ENCODE measurements around the gene CELA1. TPM values are rescaled to one million over a fixed set of nuclear protein-coding genes. Genes with fewer than 3 reads are reported as not detected.

The CELA1 gene
- total RNA-seq, 2 experiments from 2014 or later: 0.85 to 1.2 TPM

- ATAC-seq (ENCODE audit: poor library complexity) (peak; percentile 10), DNase-seq (peak in 3 of 14 experiments; percentile 36 to 72 (median 70))
- peak overlapping the region; percentile 86 for H3K4me3 Mint-ChIP-seq
- intact Hi-C loops (cut with DNase I, micrococcal nuclease): loop anchor here in 1 of 2 experiments (2.0 kb wide), 1 partner anchor 24 kb away; no protein-coding TSS in a partner anchor
- Histone ChIP-seq H3K27ac (ENCODE audit: low read depth in 1 of 2, low read length in 2 of 2) (no peak overlapping the region), H3K9me3 (ENCODE audit: control insufficient read depth in 1 of 2, insufficient read depth in 1 of 2, low read length in 2 of 2) (no peaks in the 10 kb centered on the region), H3K36me3 (ENCODE audit: insufficient read depth, low read length) (no peaks in the 10 kb centered on the region), H3K27me3 (ENCODE audit: control insufficient read depth in 1 of 2, insufficient read depth in 2 of 2, low read length in 2 of 2) (no peaks in the 10 kb centered on the region), H3K4me3 (ENCODE audit: low read length) (peak overlapping the region; percentile 81), H3K4me1 (ENCODE audit: insufficient read depth, low read length) (peaks cover 74% of the 10 kb centered on the region)
- H3K36me3 Mint-ChIP-seq (ENCODE audit: low read depth): peaks cover 3% of the 10 kb centered on the region
- TF ChIP-seq CTCF (IDR thresholded peaks at IDR 0.05): no peak
- H3K4me1 Mint-ChIP-seq (ENCODE audit: low read depth): peaks cover 74% of the 10 kb centered on the region
- H3K27ac Mint-ChIP-seq: peak overlapping the region; percentile 93
- no peaks in the 10 kb centered on the region for H3K9me3 Mint-ChIP-seq
- no peaks in the 10 kb centered on the region for H3K27me3 Mint-ChIP-seq
- ChIA-PET CTCF (no interaction called here), POLR2A (interaction anchor here (0.6 to 7.7 kb wide), 5 partner anchors 9 to 585 kb away, joined by 3 to 57 read pairs (median 3); partner anchors contain the start of gene POU6F1)
Measured at GRCh38 chr12:51392556-51393237, 46.2 kb upstream of the CELA1 start.

- intact Hi-C loops (cut with DNase I, micrococcal nuclease): loop anchor here (2.0 kb wide), 1 partner anchor 23 kb away; no protein-coding TSS in a partner anchor
- Histone ChIP-seq H3K36me3 (ENCODE audit: insufficient read depth, low read length) (no peaks in the 10 kb centered on the region), H3K4me1 (ENCODE audit: insufficient read depth, low read length) (peaks cover 77% of the 10 kb centered on the region), H3K27me3 (ENCODE audit: control insufficient read depth in 1 of 2, insufficient read depth in 2 of 2, low read length in 2 of 2) (no peaks in the 10 kb centered on the region), H3K9me3 (ENCODE audit: control insufficient read depth in 1 of 2, insufficient read depth in 1 of 2, low read length in 2 of 2) (no peaks in the 10 kb centered on the region), H3K4me3 (ENCODE audit: low read length) (peak within 1 kb of the TSS; percentile 81), H3K27ac (ENCODE audit: low read depth in 1 of 2, low read length in 2 of 2) (peak within 1 kb of the TSS; percentile 48 to 53)
- CTCF ChIA-PET: interaction anchor here (0.8 kb wide), 1 partner anchor 141 kb away, joined by 3 read pairs; no protein-coding TSS in a partner anchor
- ATAC-seq (ENCODE audit: poor library complexity): peak; percentile 62
- POLR2A ChIA-PET: interaction anchor here (0.5 to 7.7 kb wide), 6 partner anchors 8 to 583 kb away, joined by 3 to 57 read pairs (median 3); partner anchors contain the start of gene POU6F1
- peak; percentile 30 to 91 (median 64) for DNase-seq
- Mint-ChIP-seq H3K4me3 (peak within 1 kb of the TSS; percentile 96), H3K9me3 (no peaks in the 10 kb centered on the region), H3K27me3 (no peaks in the 10 kb centered on the region), H3K36me3 (ENCODE audit: low read depth) (peaks cover 3% of the 10 kb centered on the region), H3K27ac (peak within 1 kb of the TSS; percentile 93), H3K4me1 (ENCODE audit: low read depth) (peaks cover 82% of the 10 kb centered on the region)
- no peak for TF ChIP-seq CTCF (IDR thresholded peaks at IDR 0.05)
Measured at GRCh38 chr12:51391283-51392123, 45.0 kb upstream of the CELA1 start, which contains the start of gene GALNT6. Gene GALNT6 (minus strand): TSS chr12:51391406. CDS start chr12:51379781, 11,625 bp downstream.

GRCh38 chr12:51390891-51391282 is 44.4 kb upstream of the CELA1 start:
- peak in 4 of 14 experiments; percentile 10 to 61 (median 46) for DNase-seq

More at GRCh38 chr12:51390891-51391282, 44.4 kb upstream of the CELA1 start:
- ChIA-PET CTCF (interaction anchor here (0.8 kb wide), 1 partner anchor 141 kb away, joined by 3 read pairs; no protein-coding TSS in a partner anchor), POLR2A (interaction anchor here (0.5 to 7.7 kb wide), 6 partner anchors 7 to 430 kb away, joined by 3 to 57 read pairs (median 4); partner anchors contain the start of gene POU6F1)
- Histone ChIP-seq H3K4me3 (ENCODE audit: low read length) (peak overlapping the region; percentile 81), H3K4me1 (ENCODE audit: insufficient read depth, low read length) (peaks cover 79% of the 10 kb centered on the region), H3K36me3 (ENCODE audit: insufficient read depth, low read length) (no peaks in the 10 kb centered on the region), H3K9me3 (ENCODE audit: control insufficient read depth in 1 of 2, insufficient read depth in 1 of 2, low read length in 2 of 2) (no peaks in the 10 kb centered on the region), H3K27ac (ENCODE audit: low read depth in 1 of 2, low read length in 2 of 2) (peak overlapping the region; percentile 48 to 53), H3K27me3 (ENCODE audit: control insufficient read depth in 1 of 2, insufficient read depth in 2 of 2, low read length in 2 of 2) (no peaks in the 10 kb centered on the region)
- TF ChIP-seq CTCF (IDR thresholded peaks at IDR 0.05): no peak
- intact Hi-C loops (cut with DNase I, micrococcal nuclease): loop anchor here in 1 of 2 experiments (2.0 kb wide), 1 partner anchor 22 kb away; no protein-coding TSS in a partner anchor
- Mint-ChIP-seq H3K4me1 (ENCODE audit: low read depth) (peaks cover 82% of the 10 kb centered on the region), H3K27ac (peak overlapping the region; percentile 93), H3K9me3 (no peaks in the 10 kb centered on the region), H3K36me3 (ENCODE audit: low read depth) (peaks cover 3% of the 10 kb centered on the region), H3K27me3 (no peaks in the 10 kb centered on the region), H3K4me3 (peak overlapping the region; percentile 96)
- ATAC-seq (ENCODE audit: poor library complexity): peak; percentile 8
